H9 (cell line): ENCODE measurements around the gene FBXO2. TPM values are rescaled to one million over a fixed set of nuclear protein-coding genes. Genes with fewer than 3 reads are reported as not detected.

Experiments
- DNase-seq: peaks from one replicate; pipeline ENCODE4 v3.0.0-alpha.2; 2017
- H2AFZ ChIP-seq: one replicate; pipeline ENCODE4 v1.6.1; 2013; ENCODE audit warnings: mild to moderate bottlenecking, low read length, control low read depth, moderate library complexity
- H2AK5ac ChIP-seq: 2 replicates; pipeline ENCODE4 v1.6.1; 2013; ENCODE audit warnings: low read length, control low read depth, mixed read lengths; ENCODE audit not compliant: insufficient read length
- H2BK120ac ChIP-seq: one replicate; pipeline ENCODE4 v1.6.1; 2013; ENCODE audit warnings: low read depth, mild to moderate bottlenecking, low read length, control low read depth, inconsistent platforms; ENCODE audit not compliant: poor library complexity, severe bottlenecking
- H2BK12ac ChIP-seq: 2 replicates; pipeline ENCODE4 v1.6.1; 2013; ENCODE audit warnings: low read length, control low read depth, mixed read lengths, low read depth; ENCODE audit not compliant: insufficient read length
- H2BK15ac ChIP-seq: 2 replicates; pipeline ENCODE4 v1.6.1; 2013; ENCODE audit warnings: low read depth, low read length, control low read depth
- H2BK20ac ChIP-seq: one replicate; pipeline ENCODE4 v1.6.1; 2013; ENCODE audit warnings: low read depth, mild to moderate bottlenecking, low read length, control low read depth, inconsistent platforms; ENCODE audit not compliant: poor library complexity, severe bottlenecking
- H2BK5ac ChIP-seq: 2 replicates; pipeline ENCODE4 v1.6.1; 2013; ENCODE audit warnings: low read length, control low read depth, mixed read lengths; ENCODE audit not compliant: insufficient read length
- H3K14ac ChIP-seq: 2 replicates; pipeline ENCODE4 v1.6.1; 2013; ENCODE audit warnings: low read length, control low read depth; ENCODE audit not compliant: insufficient read depth
- H3K18ac ChIP-seq: 2 replicates; pipeline ENCODE4 v1.6.1; 2013; ENCODE audit warnings: low read depth, mild to moderate bottlenecking, mixed read lengths, low read length, control low read depth; ENCODE audit not compliant: insufficient read length
- H3K23ac ChIP-seq: 2 replicates; pipeline ENCODE4 v1.6.1; 2013; ENCODE audit warnings: low read length, control low read depth, mixed read lengths, low read depth; ENCODE audit not compliant: insufficient read length
- H3K23me2 ChIP-seq: 2 replicates; pipeline ENCODE4 v1.6.1; 2013; ENCODE audit warnings: low read depth, mild to moderate bottlenecking, mixed read lengths, low read length, control low read depth; ENCODE audit not compliant: insufficient read length, poor library complexity, severe bottlenecking
- H3K27ac ChIP-seq: 2 replicates; pipeline ENCODE4 v1.5.1; 2013; ENCODE audit warnings: low read length, control low read depth, mixed read lengths, low read depth; ENCODE audit not compliant: insufficient read length
- H3K27me3 ChIP-seq: 2 replicates; pipeline ENCODE4 v1.6.1; 2013; ENCODE audit warnings: low read length, control low read depth, inconsistent platforms; ENCODE audit not compliant: insufficient read depth
- H3K4ac ChIP-seq: 2 replicates; pipeline ENCODE4 v1.6.1; 2013; ENCODE audit warnings: low read depth, mild to moderate bottlenecking, control low read depth, inconsistent platforms, low read length, moderate library complexity
- H3K4me1 ChIP-seq: 2 replicates; pipeline ENCODE4 v1.6.1; 2013; ENCODE audit warnings: low read length, control low read depth, inconsistent platforms; ENCODE audit not compliant: insufficient read depth
- H3K4me2 ChIP-seq: 2 replicates; pipeline ENCODE4 v1.6.1; 2013; ENCODE audit warnings: low read length, control low read depth, mixed read lengths; ENCODE audit not compliant: insufficient read length, insufficient read depth
- H3K56ac ChIP-seq: 2 replicates; pipeline ENCODE4 v1.6.1; 2013; ENCODE audit warnings: low read depth, mild to moderate bottlenecking, mixed read lengths, low read length, control low read depth; ENCODE audit not compliant: insufficient read length
- H3K79me1 ChIP-seq: 2 replicates; pipeline ENCODE4 v1.6.1; 2013; ENCODE audit warnings: low read depth, mild to moderate bottlenecking, moderate library complexity, low read length, control low read depth, inconsistent platforms; ENCODE audit not compliant: insufficient read depth, poor library complexity, severe bottlenecking
- H3K79me2 ChIP-seq: 2 replicates; pipeline ENCODE4 v1.6.1; 2013; ENCODE audit warnings: low read length, control low read depth, inconsistent platforms; ENCODE audit not compliant: insufficient read depth
- H3K9ac ChIP-seq: 2 replicates; pipeline ENCODE4 v1.6.1; 2013; ENCODE audit warnings: low read length, control low read depth, mixed read lengths; ENCODE audit not compliant: insufficient read length; ENCODE audit errors: extremely low read depth
- H3K9me3 ChIP-seq: one replicate; pipeline ENCODE4 v1.6.1; 2013; ENCODE audit warnings: low read depth, low read length, inconsistent platforms; ENCODE audit not compliant: control insufficient read depth
- H3T11ph ChIP-seq: one replicate; pipeline ENCODE4 v1.6.1; 2013; ENCODE audit warnings: mild to moderate bottlenecking, low read length, control low read depth, inconsistent platforms
- H4K20me1 ChIP-seq: one replicate; pipeline ENCODE4 v1.6.1; 2013; ENCODE audit not compliant: control insufficient read depth, insufficient read length, insufficient read depth
- H4K5ac ChIP-seq: 2 replicates; pipeline ENCODE4 v1.6.1; 2013; ENCODE audit warnings: low read depth, mild to moderate bottlenecking, mixed read lengths, low read length, control low read depth; ENCODE audit not compliant: insufficient read length
- H4K8ac ChIP-seq: replicated peaks from 2 replicates; pipeline ENCODE4 v1.6.1; 2013; ENCODE audit warnings: low read length, control low read depth, mixed read lengths, low read depth; ENCODE audit not compliant: insufficient read length
- H4K91ac ChIP-seq: 2 replicates; pipeline ENCODE4 v1.6.1; 2013; ENCODE audit warnings: low read depth, mild to moderate bottlenecking, moderate library complexity, mixed read lengths, low read length, control low read depth; ENCODE audit not compliant: insufficient read length
- H3K27ac Mint-ChIP-seq, 3 experiments: 2 replicates in 2 of 3; 3 replicates in 1 of 3; pipeline ENCODE4 v1.8.0; 2020 to 2021; ENCODE audit warnings: mixed read lengths in 3 of 3, mild to moderate bottlenecking in 1 of 3, moderate library complexity in 1 of 3
- H3K27me3 Mint-ChIP-seq: 2 replicates; pipeline ENCODE4 v1.8.0; 2021; ENCODE audit warnings: low read depth, mild to moderate bottlenecking, moderate library complexity, mixed read lengths
- H3K36me3 Mint-ChIP-seq, 3 experiments: 2 replicates in 2 of 3; 3 replicates in 1 of 3; pipeline ENCODE4 v1.8.0; 2020 to 2021; ENCODE audit warnings: low read depth in 3 of 3, mixed read lengths in 3 of 3; ENCODE audit not compliant: insufficient read depth in 1 of 3
- H3K4me1 Mint-ChIP-seq, 2 experiments: 2 replicates each; pipeline ENCODE4 v1.8.0; 2020; ENCODE audit warnings: mixed read lengths in 2 of 2
- H3K4me3 Mint-ChIP-seq, 2 experiments: 2 replicates in 1 of 2; 3 replicates in 1 of 2; pipeline ENCODE4 v1.8.0; 2020 to 2021; ENCODE audit warnings: mild to moderate bottlenecking in 2 of 2, mixed read lengths in 2 of 2, moderate library complexity in 1 of 2
- H3K9me3 Mint-ChIP-seq, 2 experiments: 2 replicates in 1 of 2; 3 replicates in 1 of 2; pipeline ENCODE4 v1.8.0; 2020; ENCODE audit warnings: mild to moderate bottlenecking in 2 of 2, mixed read lengths in 2 of 2, moderate library complexity in 1 of 2
- WGBS: extraction: QIAGEN DNeasy Blood & Tissue Kit; methylation state at CpG from one replicate; pipeline ENCODE4 v1.1.7; 2013; ENCODE audit warnings: missing lambda C conversion rate, low lambda C conversion rate, mixed read lengths; ENCODE audit not compliant: insufficient read length; ENCODE audit errors: extremely low coverage; 5-methylcytosine and 5-hydroxymethylcytosine counted together
- total RNA-seq: library from RNA; stranded (reverse); gene quantifications from 2 replicates; pipeline ENCODE4 v1.2.1, GENCODE V29; 2021
- TF ChIP-seq, protein P1 (sequence below): fragments of 200-600 bp; sonication (generic); conservative IDR thresholded peaks from 3 replicates; pipeline ENCODE4 v1.8.0; 2021; ENCODE audit warnings: antibody characterized with exemption, mild to moderate bottlenecking

The FBXO2 gene
- total RNA-seq, 1 experiment from 2014 or later = 28.9 TPM

GRCh38 chr1:11697188-11697892 is 43.1 kb upstream of the FBXO2 start:
- no peak overlapping the region for H3K4ac ChIP-seq
- H3K9me3 ChIP-seq = no peaks in the 10 kb centered on the region
- no peak overlapping the region for H3K9ac ChIP-seq
- no peak overlapping the region for H4K5ac ChIP-seq
- H3T11ph ChIP-seq = no peak overlapping the region
- H3K14ac ChIP-seq = no peak overlapping the region
- H3K18ac ChIP-seq = no peak overlapping the region
- no CpG with 5 or more reads among the region's 8 CpGs for WGBS
- no peak overlapping the region for H4K91ac ChIP-seq
- peak; percentile 64 for DNase-seq
- H3K23me2 ChIP-seq = peaks cover 8% of the 10 kb centered on the region
- no peak overlapping the region for H2BK15ac ChIP-seq
- Mint-ChIP-seq H3K9me3 (no peaks in the 10 kb centered on the region), H3K36me3 (peaks cover 0 to 5% (median 0%) of the 10 kb centered on the region in 3 experiments; a peak in 2 of 7 replicates), H3K4me1 (peaks cover 45 to 51% of the 10 kb centered on the region in 2 experiments), H3K27me3 (peaks cover 10% of the 10 kb centered on the region), H3K4me3 (no peak overlapping the region), H3K27ac (peak overlapping the region in 1 of 3 experiments; percentile 20; a peak in 1 of 7 replicates)
- no peak overlapping the region for H3K23ac ChIP-seq
- no peaks in the 10 kb centered on the region for H3K79me1 ChIP-seq
- peaks cover 10% of the 10 kb centered on the region for H3K4me1 ChIP-seq
- H2AK5ac ChIP-seq = no peak overlapping the region
- no peak overlapping the region for H3K27ac ChIP-seq
- no peak overlapping the region for H2BK120ac ChIP-seq
- H2BK5ac ChIP-seq = no peak overlapping the region
- H2AFZ ChIP-seq = no peak overlapping the region
- no peaks in the 10 kb centered on the region; the same call in 1 of the 2 replicates for H3K27me3 ChIP-seq
- no peak overlapping the region for H2BK12ac ChIP-seq
- H3K79me2 ChIP-seq = no peaks in the 10 kb centered on the region; the same call in 1 of the 2 replicates
- no peak overlapping the region for H4K8ac ChIP-seq
- H4K20me1 ChIP-seq = peaks cover 7% of the 10 kb centered on the region
- H3K56ac ChIP-seq = no peak overlapping the region
- no peak overlapping the region for H3K4me2 ChIP-seq
- no peak overlapping the region for H2BK20ac ChIP-seq
- TF ChIP-seq, protein P1, sequence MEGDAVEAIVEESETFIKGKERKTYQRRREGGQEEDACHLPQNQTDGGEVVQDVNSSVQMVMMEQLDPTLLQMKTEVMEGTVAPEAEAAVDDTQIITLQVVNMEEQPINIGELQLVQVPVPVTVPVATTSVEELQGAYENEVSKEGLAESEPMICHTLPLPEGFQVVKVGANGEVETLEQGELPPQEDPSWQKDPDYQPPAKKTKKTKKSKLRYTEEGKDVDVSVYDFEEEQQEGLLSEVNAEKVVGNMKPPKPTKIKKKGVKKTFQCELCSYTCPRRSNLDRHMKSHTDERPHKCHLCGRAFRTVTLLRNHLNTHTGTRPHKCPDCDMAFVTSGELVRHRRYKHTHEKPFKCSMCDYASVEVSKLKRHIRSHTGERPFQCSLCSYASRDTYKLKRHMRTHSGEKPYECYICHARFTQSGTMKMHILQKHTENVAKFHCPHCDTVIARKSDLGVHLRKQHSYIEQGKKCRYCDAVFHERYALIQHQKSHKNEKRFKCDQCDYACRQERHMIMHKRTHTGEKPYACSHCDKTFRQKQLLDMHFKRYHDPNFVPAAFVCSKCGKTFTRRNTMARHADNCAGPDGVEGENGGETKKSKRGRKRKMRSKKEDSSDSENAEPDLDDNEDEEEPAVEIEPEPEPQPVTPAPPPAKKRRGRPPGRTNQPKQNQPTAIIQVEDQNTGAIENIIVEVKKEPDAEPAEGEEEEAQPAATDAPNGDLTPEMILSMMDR = no peak
